Heart left ventricle (tissue), 13 donors: ENCODE results near the gene MYBBP1A.

Experiments
- POLR2A ChIP-seq, 2 donors: fragments of 450-650 bp; IDR thresholded peaks; one replicate each; pipeline ENCODE4 v1.6.1; 2017; ENCODE audit warnings: antibody characterized with exemption in 2 of 2, mild to moderate bottlenecking in 2 of 2, moderate library complexity in 2 of 2
- TF ChIP-seq, protein P1 (sequence below), 12 donors: fragments of 200-600 bp; sonication (generic) in 4 of 12; IDR thresholded peaks; one replicate each; pipeline versions ENCODE4 v1.5.0 to v1.8.0; 2018 to 2022; ENCODE audit warnings: antibody characterized with exemption in 12 of 12, mild to moderate bottlenecking in 5 of 12
- donor health status: ischemic (EF 13 %, LVEDD 7.1; RV severe dilation, severe dysfunction).
- donor health status: DM: no; HTN: yes; CAD: no.
- donor health status: DM: no; HTN: no; CAD: no.
- donor health status: ischemic (EF 25% LVEDD 6.9; RV normal size, moderate dysfunction).
- donor health status: ischemic (EF 25% LVEDD 5.7; RV mildly dilated, moderate dysfunction).
- donor health status: ischemic (EF 35%, LVEDD 5.7; RV mildly dilated, moderate dysfunction).
- donor health status: nonischemic (EF 11% LVEDD 7.7; RV severe dilation, severe dysfunction).
- donor health status: DM: yes; HTN: yes; CAD: no.
- donor health status: PGD.
- donor health status: ischemic (EF 29% LVEDD 5.4; RV normal size, mild dysfunction).
- donor health status: nonischemic (EF 23%, LVEDD 6.1; RV moderate dilation, normal function).

DNA sequence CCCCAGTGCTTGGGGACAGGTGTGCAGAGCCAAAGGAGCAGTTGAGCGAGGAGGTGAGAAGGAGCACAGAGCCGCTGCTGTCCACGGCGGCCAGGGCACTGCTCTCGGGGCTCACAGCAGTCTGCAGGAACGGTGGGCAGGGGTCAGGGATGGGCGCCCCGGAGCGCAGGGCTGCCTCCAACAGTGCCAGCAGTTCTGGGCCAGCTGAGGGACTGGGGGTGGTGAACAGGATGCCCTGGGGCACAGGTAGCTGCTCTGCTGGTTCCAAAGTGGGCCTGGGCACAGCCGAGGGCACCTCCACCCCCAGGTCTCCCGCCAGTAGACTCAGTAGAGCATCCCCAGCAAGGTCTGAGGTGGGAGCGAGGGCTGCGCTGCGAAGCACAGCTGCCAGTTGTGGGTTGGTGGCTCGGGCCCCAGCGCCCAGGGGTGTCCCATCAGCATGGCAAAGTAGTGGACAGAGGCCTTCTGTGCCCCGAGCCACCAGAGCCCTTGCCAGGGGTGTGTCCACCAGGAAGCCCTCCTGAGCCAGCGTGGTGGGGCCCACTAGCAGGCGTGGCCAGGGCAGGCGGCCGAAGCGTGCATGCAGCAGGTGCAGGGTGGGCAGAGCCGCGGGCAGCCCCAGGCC, 3.3 kb upstream of the MYBBP1A start:
- TF ChIP-seq, protein P1, sequence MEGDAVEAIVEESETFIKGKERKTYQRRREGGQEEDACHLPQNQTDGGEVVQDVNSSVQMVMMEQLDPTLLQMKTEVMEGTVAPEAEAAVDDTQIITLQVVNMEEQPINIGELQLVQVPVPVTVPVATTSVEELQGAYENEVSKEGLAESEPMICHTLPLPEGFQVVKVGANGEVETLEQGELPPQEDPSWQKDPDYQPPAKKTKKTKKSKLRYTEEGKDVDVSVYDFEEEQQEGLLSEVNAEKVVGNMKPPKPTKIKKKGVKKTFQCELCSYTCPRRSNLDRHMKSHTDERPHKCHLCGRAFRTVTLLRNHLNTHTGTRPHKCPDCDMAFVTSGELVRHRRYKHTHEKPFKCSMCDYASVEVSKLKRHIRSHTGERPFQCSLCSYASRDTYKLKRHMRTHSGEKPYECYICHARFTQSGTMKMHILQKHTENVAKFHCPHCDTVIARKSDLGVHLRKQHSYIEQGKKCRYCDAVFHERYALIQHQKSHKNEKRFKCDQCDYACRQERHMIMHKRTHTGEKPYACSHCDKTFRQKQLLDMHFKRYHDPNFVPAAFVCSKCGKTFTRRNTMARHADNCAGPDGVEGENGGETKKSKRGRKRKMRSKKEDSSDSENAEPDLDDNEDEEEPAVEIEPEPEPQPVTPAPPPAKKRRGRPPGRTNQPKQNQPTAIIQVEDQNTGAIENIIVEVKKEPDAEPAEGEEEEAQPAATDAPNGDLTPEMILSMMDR (IDR thresholded peaks at IDR 0.05) = no peak
- no peak for TF ChIP-seq POLR2A (IDR thresholded peaks at IDR 0.05)
